Activated T-cell treated with anti-CD3 and anti-CD28 coated beads, Interleukin-2, amount 50 U/mL, for 24 hours (primary cell): ENCODE measurements around the gene CBARP.

Source experiments
- DNase-seq: peaks from one replicate; pipeline ENCODE4 v3.0.0-alpha.2; 2020
- H3K27ac Mint-ChIP-seq: 2 replicates; pipeline ENCODE4 v1.8.0; 2020; ENCODE audit warnings: mild to moderate bottlenecking, mixed read lengths
- H3K27me3 Mint-ChIP-seq: 2 replicates; pipeline ENCODE4 v1.8.0; 2020; ENCODE audit warnings: mixed read lengths
- H3K36me3 Mint-ChIP-seq: 2 replicates; pipeline ENCODE4 v1.8.0; 2020; ENCODE audit warnings: low read depth, mixed read lengths
- H3K4me1 Mint-ChIP-seq: 2 replicates; pipeline ENCODE4 v1.8.0; 2020; ENCODE audit warnings: low read depth, mixed read lengths
- H3K4me3 Mint-ChIP-seq: 2 replicates; pipeline ENCODE4 v1.8.0; 2020; ENCODE audit warnings: mild to moderate bottlenecking, moderate library complexity, mixed read lengths
- H3K9me3 Mint-ChIP-seq: 2 replicates; pipeline ENCODE4 v1.8.0; 2020; ENCODE audit warnings: mixed read lengths

CBARP gene

GRCh38 chr19:1234955-1235380 is 2.8 kb downstream of the CBARP start:
- H3K9me3 Mint-ChIP-seq = no peaks in the 10 kb centered on the region
- no peak overlapping the region for H3K4me3 Mint-ChIP-seq
- H3K36me3 Mint-ChIP-seq = no peaks in the 10 kb centered on the region
- no peak overlapping the region for H3K27ac Mint-ChIP-seq
- peaks cover 14% of the 10 kb centered on the region for H3K27me3 Mint-ChIP-seq
- peaks cover 21% of the 10 kb centered on the region for H3K4me1 Mint-ChIP-seq
- DNase-seq = no peak

GRCh38 chr19:1234051-1234954 is 3.5 kb downstream of the CBARP start:
- Mint-ChIP-seq H3K4me1 (peaks cover 15% of the 10 kb centered on the region), H3K9me3 (no peaks in the 10 kb centered on the region), H3K27ac (no peak overlapping the region)

DNA sequence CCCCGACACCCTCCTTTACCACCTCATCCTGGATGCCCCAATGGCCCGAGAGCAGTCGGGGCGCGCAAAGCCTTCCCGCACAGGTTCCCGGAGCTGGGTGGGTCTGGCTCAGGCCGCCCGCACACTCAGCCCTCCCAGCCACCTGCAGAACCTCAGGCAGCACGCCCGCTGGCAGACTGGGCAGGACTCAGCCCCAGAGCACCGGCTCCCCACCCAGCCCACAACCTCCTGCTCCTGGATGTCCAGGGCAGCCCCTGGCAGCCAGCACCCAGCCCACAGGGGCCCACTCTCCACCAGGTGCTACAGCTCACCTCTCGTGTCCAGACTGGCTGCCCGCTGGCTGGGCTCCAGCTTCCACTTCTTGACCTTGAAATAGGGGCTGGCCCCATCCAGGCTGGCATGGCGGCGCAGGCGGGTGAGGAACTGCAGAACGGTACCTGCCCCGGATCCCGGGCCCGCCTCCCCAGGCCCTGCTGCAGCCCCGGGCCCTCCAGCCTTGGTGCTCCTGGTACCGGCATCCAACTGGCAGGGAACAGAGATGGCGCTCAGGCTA is 4.6 kb downstream of the CBARP start:
- no peak overlapping the region for H3K27ac Mint-ChIP-seq
- no peak for DNase-seq

More at GRCh38 chr19:1234051-1234954, 3.5 kb downstream of the CBARP start:
- no peak for DNase-seq
- H3K27me3 Mint-ChIP-seq = peaks cover 12% of the 10 kb centered on the region
- H3K36me3 Mint-ChIP-seq = no peaks in the 10 kb centered on the region
- H3K4me3 Mint-ChIP-seq = no peak overlapping the region

GRCh38 chr19:1232652-1233072 is 5.1 kb downstream of the CBARP start:
- Mint-ChIP-seq H3K27ac (no peak overlapping the region), H3K36me3 (peaks cover 4% of the 10 kb centered on the region), H3K4me1 (peaks cover 3% of the 10 kb centered on the region), H3K4me3 (no peak overlapping the region), H3K27me3 (no peaks in the 10 kb centered on the region), H3K9me3 (no peaks in the 10 kb centered on the region)
- no peak for DNase-seq

More for the DNA sequence above, 4.6 kb downstream of the CBARP start:
- H3K36me3 Mint-ChIP-seq = peaks cover 1% of the 10 kb centered on the region
- H3K4me3 Mint-ChIP-seq = no peak overlapping the region
- peaks cover under 1% of the 10 kb centered on the region for H3K27me3 Mint-ChIP-seq
- no peaks in the 10 kb centered on the region for H3K9me3 Mint-ChIP-seq
- H3K4me1 Mint-ChIP-seq = peaks cover 4% of the 10 kb centered on the region

- Mint-ChIP-seq H3K27me3 (no peaks in the 10 kb centered on the region), H3K36me3 (peaks cover 8% of the 10 kb centered on the region), H3K4me1 (peaks cover 3% of the 10 kb centered on the region), H3K4me3 (no peak overlapping the region), H3K27ac (peak overlapping the region; percentile 61), H3K9me3 (no peaks in the 10 kb centered on the region)
- DNase-seq = no peak
These were observed 5.8 kb downstream of the CBARP start for GRCh38 chr19:1231729-1232637.

DNA sequence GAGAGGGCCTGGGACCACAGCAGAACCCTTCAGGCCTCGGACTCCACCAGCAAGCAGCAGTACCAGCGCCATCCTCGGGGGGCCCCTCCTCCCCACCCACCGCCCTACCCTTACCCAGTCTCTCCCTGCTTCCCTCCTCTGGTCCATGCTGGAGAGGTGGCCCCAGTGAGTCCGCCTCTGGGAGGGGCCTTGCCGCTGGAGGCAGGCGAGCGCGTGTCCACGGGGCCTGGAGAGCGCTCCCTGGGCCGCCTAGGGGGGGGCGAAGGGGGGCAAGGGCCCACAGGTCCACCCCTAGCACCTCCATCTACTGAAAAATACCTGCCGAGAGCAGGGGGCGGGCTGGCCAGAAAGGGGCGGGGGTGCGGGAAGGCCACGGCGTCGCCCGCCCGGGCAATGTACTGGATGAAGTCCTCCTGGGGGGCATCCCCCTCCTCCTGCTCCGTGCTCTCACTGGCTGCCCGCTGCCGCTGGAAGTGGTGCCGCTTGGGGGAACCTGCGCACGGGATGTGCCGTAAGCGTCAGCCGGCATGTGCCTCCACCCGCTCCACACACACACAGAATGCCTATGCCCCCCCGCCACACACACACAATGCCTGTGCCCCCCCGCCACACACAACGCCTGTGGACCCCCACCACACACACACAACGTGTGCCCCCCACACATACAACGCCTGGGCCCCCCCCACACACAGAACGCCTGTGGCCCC is 6.9 kb downstream of the CBARP start:
- DNase-seq = no peak
- Mint-ChIP-seq H3K9me3 (no peaks in the 10 kb centered on the region), H3K27ac (no peak overlapping the region), H3K27me3 (no peaks in the 10 kb centered on the region), H3K4me3 (no peak overlapping the region), H3K4me1 (peaks cover 3% of the 10 kb centered on the region), H3K36me3 (peaks cover 9% of the 10 kb centered on the region)

DNA sequence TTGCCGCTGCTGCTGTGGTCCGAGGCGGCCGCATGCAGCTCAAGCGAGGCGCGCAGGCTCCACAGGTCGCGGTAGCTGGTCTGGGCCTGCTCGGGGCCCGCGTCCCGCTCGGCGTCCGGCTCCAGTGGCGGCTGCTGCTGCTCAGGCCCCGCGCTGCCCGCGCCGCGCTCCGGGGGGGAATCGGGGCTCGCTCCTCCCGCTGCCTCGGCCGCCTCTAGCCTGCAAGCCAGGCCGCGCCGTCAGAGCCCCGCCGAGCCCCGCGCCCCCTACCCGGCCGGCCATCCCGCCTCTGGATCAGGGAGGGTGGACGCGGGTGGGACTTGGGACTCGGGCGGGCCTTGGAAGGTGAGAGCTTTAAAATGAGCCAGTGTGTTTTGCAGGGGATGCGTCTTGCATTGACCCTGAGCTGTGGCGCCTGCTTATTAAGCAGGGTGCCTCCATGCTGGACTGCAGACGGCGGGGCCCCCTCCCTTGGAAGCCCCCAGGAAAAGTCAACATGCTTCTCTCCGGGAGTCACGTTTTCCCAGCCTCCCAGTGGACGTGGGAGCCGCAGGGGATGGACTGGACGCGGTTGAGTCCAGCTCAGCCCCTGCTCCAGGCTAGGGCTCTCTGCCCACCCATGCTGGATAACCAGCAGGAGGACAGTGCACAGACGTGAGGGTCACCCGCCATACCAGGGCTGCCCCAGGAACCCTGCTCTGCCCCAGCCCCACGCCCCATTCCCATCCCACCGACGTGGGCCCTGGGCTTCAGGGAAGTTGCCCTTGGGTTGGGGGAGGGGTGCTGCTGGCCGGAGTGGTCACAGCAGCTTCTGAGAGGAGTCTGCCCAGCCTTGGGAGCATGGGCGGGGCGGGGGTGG is 7.7 kb downstream of the CBARP start:
- Mint-ChIP-seq H3K27me3 (no peaks in the 10 kb centered on the region), H3K9me3 (no peaks in the 10 kb centered on the region), H3K4me1 (peaks cover 3% of the 10 kb centered on the region), H3K4me3 (no peak overlapping the region), H3K36me3 (peaks cover 9% of the 10 kb centered on the region), H3K27ac (no peak overlapping the region)
- no peak for DNase-seq

DNA sequence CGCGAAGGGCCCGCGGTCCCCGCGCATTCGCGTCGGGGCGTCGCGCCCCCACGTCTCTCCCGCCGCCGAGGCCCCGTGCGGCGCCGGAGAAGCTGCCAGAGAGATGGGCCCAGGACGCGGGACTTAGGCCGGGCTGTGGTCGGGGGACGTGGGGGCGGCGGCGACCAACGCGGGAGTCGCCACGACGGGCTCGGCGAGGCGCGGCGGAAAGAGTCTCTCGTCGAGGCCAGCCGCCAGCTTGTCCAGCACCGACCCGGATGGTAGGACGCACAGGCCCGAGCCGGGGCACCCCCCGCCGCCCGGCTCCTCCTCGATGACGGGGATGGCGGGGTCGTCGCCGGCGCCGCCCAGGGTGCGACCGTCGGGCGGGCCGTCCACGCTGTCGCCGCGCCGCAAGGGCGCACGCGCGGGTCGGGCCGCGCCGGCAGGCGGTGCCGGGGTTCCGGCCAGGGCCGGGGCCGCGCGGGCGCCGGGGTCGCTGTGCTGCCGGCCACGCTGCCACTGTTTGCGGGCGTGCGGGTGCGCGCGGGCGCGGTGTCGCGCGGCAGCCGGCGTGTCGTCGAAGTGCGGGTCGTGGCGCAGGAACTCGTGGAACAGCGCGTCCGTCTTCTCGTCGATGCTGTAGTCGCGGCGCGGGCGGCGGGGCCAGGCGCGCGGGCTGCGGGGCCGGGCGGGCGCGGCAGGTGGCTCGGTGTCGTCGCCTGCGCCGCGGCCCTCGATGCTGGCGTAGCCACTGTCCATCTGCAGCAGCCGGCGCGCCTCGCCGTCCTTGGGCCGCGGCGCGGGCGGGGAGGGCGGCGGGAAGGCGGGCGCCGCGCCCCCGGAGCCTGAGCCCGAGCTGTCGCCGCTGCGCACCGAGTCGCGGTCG is 8.5 kb downstream of the CBARP start:
- Mint-ChIP-seq H3K4me1 (peaks cover 3% of the 10 kb centered on the region), H3K4me3 (no peak overlapping the region), H3K27me3 (no peaks in the 10 kb centered on the region), H3K9me3 (no peaks in the 10 kb centered on the region), H3K27ac (no peak overlapping the region), H3K36me3 (peaks cover 9% of the 10 kb centered on the region)
- no peak for DNase-seq

DNA sequence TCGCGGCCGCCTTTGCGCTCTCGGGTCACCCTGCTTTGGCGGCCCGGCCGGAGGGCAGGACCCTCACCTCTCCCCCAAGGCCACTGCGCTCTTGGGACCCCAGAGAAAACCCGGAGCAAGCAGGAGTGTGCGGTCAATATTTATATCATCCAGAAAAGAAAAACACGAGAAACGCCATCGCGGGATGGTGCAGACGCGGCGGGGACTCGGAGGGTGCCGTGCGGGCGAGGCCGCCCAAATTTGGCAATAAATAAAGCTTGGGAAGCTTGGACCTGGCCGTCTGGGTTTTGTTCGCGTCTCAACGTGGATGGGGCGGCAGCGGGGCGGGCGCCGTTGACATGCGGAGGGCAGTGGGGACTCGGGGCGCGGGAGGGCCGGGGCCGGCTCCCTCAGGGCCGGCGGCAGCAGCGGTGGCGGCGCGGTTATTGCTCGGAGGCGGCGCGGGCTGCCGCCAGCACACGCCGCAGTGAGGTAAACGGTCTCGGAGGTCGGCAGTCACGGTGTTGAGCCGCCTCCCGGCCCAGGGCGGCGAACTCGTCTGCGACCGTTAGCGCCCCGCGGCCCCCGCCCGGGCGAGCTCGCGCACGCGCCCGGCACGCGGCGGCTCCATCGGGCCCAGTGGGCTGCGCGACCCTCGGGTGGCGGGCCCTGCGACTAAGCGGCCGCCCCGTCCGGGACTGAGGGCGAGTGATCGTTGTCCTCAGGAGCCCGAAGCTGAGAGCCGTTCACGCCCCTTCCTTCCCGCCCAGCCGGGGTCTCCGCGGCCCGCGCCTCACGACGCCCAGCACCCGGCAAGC is 9.4 kb downstream of the CBARP start:
- Mint-ChIP-seq H3K4me3 (no peak overlapping the region), H3K27ac (no peak overlapping the region), H3K4me1 (peaks cover 3% of the 10 kb centered on the region), H3K9me3 (no peaks in the 10 kb centered on the region), H3K36me3 (peaks cover 13% of the 10 kb centered on the region), H3K27me3 (no peaks in the 10 kb centered on the region)
- DNase-seq = no peak

- Mint-ChIP-seq H3K27me3 (no peaks in the 10 kb centered on the region), H3K4me1 (peaks cover 3% of the 10 kb centered on the region), H3K9me3 (no peaks in the 10 kb centered on the region), H3K36me3 (peaks cover 18% of the 10 kb centered on the region), H3K27ac (no peak overlapping the region), H3K4me3 (no peak overlapping the region)
- no peak for DNase-seq
These were observed 10.3 kb downstream of the CBARP start for GRCh38 chr19:1227304-1228054.

GRCh38 chr19:1226522-1227303 is 11.1 kb downstream of the CBARP start:
- no peaks in the 10 kb centered on the region for H3K27me3 Mint-ChIP-seq
- no peak overlapping the region for H3K27ac Mint-ChIP-seq
- DNase-seq = no peak
- H3K36me3 Mint-ChIP-seq = peaks cover 18% of the 10 kb centered on the region
- no peaks in the 10 kb centered on the region for H3K9me3 Mint-ChIP-seq
- no peaks in the 10 kb centered on the region for H3K4me1 Mint-ChIP-seq
- no peak overlapping the region for H3K4me3 Mint-ChIP-seq
